Adrenal gland (tissue), 5 donors: Measurements from ENCODE around the gene TFCP2L1.

Experiments used
- POLR2A ChIP-seq, 2 donors: fragments of 450-650 bp; IDR thresholded peaks; one replicate each; pipeline ENCODE4 v1.6.1; 2017; ENCODE audit warnings: antibody characterized with exemption in 2 of 2, mild to moderate bottlenecking in 2 of 2, moderate library complexity in 1 of 2
- TF ChIP-seq, protein P1 (sequence below), 6 experiments: fragments of 450-650 bp in 4 of 6; fragments of 200-600 bp in 2 of 6; sonication (generic) in 1 of 6; IDR thresholded peaks; 1 replicate in 5 of 6; 2 replicates in 1 of 6; pipeline versions ENCODE4 v1.5.1 to v1.8.0; 2016 to 2021; ENCODE audit warnings: antibody characterized with exemption in 6 of 6, mild to moderate bottlenecking in 2 of 6, moderate library complexity in 1 of 6
- donor health status: DM: no; HTN: no; CAD: no.

DNA sequence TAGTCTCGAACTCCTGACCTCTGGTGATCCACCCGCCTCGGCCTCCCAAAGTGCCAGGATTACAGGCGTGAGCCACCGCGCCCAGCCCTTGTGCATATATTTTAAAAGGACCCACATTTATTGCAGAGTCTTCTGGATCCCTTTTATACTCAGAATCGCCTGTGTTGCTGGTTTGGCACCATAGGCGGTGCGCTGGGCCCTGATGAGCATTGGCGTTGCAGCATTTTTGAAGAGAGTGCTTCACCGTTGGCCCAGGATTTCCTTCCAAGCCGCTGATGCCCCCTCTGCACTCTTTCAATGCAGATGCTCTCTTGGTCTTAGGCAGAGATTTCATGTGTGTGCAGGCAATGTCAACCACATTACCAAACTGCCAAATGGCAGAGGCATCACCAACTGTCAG, 13.5 kb upstream of the TFCP2L1 start:
- TF ChIP-seq POLR2A (IDR thresholded peaks at IDR 0.05), result no peak
- TF ChIP-seq, protein P1, sequence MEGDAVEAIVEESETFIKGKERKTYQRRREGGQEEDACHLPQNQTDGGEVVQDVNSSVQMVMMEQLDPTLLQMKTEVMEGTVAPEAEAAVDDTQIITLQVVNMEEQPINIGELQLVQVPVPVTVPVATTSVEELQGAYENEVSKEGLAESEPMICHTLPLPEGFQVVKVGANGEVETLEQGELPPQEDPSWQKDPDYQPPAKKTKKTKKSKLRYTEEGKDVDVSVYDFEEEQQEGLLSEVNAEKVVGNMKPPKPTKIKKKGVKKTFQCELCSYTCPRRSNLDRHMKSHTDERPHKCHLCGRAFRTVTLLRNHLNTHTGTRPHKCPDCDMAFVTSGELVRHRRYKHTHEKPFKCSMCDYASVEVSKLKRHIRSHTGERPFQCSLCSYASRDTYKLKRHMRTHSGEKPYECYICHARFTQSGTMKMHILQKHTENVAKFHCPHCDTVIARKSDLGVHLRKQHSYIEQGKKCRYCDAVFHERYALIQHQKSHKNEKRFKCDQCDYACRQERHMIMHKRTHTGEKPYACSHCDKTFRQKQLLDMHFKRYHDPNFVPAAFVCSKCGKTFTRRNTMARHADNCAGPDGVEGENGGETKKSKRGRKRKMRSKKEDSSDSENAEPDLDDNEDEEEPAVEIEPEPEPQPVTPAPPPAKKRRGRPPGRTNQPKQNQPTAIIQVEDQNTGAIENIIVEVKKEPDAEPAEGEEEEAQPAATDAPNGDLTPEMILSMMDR (IDR thresholded peaks at IDR 0.05), result no peak
